IMR-90 (cell line): ENCODE results near the gene LBH.

Experiments used
- POLR2A ChIP-seq: IDR thresholded peaks from 2 replicates; pipeline ENCODE4 v1.6.1; 2012; ENCODE audit warnings: mild to moderate bottlenecking, low read depth, low read length
- RAD21 ChIP-seq: IDR thresholded peaks from 2 replicates; pipeline ENCODE4 v1.6.1; 2012; ENCODE audit warnings: low read length, improper control_type of control experiment
- TF ChIP-seq, protein P1 (sequence below): conservative IDR thresholded peaks from 2 replicates; pipeline ENCODE4 v1.5.1; 2012; ENCODE audit warnings: mild to moderate bottlenecking, low read depth, low read length, improper control_type of control experiment

DNA sequence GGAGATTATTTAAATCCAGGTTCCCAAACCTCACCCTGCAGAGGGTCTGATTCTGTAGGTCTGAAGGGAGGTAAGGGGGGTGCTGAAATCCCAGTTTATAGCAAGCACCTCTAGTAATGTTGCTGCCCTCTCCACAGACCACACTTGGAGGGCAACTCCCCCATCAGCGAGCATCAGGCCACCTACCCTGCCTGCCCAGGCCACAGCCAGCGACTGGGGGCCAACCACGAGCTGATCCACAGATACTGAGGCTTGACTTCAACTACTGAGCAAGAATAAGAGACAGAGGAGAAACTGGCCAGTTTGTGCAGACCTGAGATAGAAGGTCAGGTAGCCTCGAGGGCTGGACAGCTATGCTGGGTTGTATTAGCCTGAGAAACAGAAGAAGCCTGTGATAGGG lies 36.3 kb upstream of the LBH start:
- no peak for TF ChIP-seq RAD21
- TF ChIP-seq, protein P1, sequence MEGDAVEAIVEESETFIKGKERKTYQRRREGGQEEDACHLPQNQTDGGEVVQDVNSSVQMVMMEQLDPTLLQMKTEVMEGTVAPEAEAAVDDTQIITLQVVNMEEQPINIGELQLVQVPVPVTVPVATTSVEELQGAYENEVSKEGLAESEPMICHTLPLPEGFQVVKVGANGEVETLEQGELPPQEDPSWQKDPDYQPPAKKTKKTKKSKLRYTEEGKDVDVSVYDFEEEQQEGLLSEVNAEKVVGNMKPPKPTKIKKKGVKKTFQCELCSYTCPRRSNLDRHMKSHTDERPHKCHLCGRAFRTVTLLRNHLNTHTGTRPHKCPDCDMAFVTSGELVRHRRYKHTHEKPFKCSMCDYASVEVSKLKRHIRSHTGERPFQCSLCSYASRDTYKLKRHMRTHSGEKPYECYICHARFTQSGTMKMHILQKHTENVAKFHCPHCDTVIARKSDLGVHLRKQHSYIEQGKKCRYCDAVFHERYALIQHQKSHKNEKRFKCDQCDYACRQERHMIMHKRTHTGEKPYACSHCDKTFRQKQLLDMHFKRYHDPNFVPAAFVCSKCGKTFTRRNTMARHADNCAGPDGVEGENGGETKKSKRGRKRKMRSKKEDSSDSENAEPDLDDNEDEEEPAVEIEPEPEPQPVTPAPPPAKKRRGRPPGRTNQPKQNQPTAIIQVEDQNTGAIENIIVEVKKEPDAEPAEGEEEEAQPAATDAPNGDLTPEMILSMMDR: no peak
- TF ChIP-seq POLR2A: no peak
